ENCODE measurements around the gene NEK6.

The NEK6 gene

DNA sequence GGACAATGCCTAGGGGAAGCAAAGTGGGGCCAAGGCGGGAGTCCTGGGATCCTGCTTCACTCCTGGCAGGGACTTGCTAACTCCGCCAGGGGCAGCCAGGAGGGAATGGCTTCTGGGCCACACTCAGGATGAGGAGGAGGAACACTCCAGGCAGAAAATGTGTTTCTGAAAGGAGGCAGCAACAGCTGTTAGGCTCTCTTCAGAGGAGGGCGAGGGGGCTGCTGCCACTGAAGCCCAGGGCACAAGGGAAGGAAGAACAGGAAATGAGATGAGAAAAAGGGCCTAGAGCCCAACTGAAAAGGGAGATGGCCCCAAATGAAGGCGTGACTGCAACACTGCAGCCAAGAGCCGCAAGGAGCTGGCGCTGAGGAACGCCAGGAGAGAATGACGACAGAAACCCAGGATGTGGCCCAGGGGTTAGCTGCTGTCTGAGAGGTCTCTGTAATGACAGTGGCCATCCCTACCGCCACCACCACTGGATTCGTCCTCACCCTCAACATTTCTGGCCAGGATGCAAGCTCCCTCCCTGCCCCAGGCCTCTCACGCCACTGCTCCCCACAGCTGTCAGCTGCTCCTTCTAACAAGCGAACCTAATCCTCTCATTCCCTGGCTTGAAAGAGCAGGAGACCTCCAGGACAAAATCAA lies 141.7 kb downstream of the NEK6 start:
- no peaks in the 10 kb centered on the region for H3K27me3 ChIP-seq (ENCODE audit: control insufficient read depth in 1 of 2, insufficient read depth in 2 of 2, low read length in 2 of 2)
- H3K36me3 ChIP-seq (ENCODE audit: insufficient read depth, low read length): peaks cover 16% of the 10 kb centered on the region
- no peak overlapping the region for H3K27ac ChIP-seq (ENCODE audit: low read depth, low read length)
- H3K4me1 ChIP-seq (ENCODE audit: insufficient read depth, low read length): peaks cover 15% of the 10 kb centered on the region
- no peaks in the 10 kb centered on the region for H3K9me3 ChIP-seq (ENCODE audit: low read length)
- no peak overlapping the region for H3K4me3 ChIP-seq (ENCODE audit: low read depth in 1 of 2, low read length in 2 of 2)
- no peak overlapping the region for H3K9ac ChIP-seq (ENCODE audit: low read length)

DNA sequence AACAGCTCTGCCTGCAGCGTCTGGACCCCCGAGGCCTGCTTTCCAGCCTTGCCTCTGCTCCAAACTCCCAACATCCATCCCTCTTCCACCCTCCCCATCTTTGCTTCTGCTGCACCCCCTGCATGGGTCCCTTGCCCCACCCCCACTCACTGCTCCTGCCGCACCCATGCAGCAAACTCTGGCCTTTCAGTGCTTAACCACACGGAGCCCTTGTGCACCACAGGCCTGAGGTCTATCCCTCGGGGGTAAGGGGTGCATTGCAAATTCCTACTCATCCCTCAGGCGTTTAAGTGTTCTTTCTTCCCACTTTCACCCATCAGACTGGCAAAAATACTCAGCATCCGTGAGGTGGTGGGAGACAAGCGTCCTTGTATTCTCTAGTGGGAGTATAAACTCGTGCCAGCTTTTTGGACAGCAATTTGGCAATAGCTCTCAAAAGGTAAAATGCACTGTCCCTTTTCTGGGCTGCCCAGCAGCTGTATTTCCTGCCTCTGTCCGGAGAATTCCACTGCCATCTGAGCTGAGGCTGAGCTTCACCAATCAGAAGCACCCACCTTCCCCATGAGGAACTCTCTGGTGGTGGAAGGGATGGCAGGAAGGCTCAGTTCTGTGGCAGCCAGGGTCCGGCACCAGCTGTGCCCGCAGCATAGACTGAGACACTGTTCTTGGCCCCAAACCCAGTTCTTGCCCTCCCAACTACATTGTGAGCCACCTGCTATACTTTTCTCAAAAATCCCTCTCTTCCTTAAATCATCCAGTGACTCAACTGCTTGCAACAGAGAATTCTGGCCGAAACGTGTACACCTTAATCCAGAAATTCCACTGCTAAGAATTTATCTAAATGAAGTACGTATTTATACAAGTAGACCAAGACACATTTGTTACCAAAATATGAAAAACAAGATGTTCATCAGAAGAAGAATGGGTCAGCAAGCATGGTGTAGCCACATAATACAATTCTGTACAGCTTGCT lies 142.5 kb downstream of the NEK6 start:
- Histone ChIP-seq H3K4me3 (ENCODE audit: low read depth in 1 of 2, low read length in 2 of 2) (no peak overlapping the region), H3K36me3 (ENCODE audit: insufficient read depth, low read length) (peaks cover 19% of the 10 kb centered on the region), H3K27me3 (ENCODE audit: control insufficient read depth in 1 of 2, insufficient read depth in 2 of 2, low read length in 2 of 2) (no peaks in the 10 kb centered on the region), H3K9me3 (ENCODE audit: low read length) (no peaks in the 10 kb centered on the region), H3K9ac (ENCODE audit: low read length) (no peak overlapping the region), H3K4me1 (ENCODE audit: insufficient read depth, low read length) (peaks cover 15% of the 10 kb centered on the region), H3K27ac (ENCODE audit: low read depth, low read length) (no peak overlapping the region)
